HUDEP-2 (cell line): ENCODE measurements around the gene PON1.

Experiments used
- DNase-seq, 76 experiments: peaks; one replicate each; lab custom pipeline; 2025; ENCODE audit not compliant: unreplicated experiment in 76 of 76; lab: John Stamatoyannopoulos, UW

PON1 gene

DNA sequence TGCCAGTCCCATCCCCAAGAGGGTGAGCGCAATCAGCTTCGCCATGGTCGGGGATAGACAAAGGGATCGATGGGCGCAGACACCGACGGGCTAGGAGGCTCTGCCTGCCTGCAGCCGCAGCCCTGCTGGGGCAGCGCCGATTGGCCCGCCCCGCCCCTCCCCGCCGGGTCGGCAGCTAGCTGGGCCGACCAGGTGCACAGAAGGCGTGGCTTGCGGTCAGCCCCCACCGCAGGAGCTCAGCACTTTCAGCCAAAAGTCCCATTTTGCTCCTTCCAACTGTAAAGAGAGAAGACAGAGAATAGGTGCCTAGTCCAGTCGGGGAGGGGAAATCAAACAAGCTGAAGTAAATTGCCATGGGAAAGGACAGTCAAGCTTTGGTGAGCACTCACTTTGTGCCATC, at the start of gene PON1:
Gene PON1 (minus strand): TSS at position 102 of the 400 bp plus-strand sequence. CDS start 57 bp downstream, at position 45.
- no peak for DNase-seq

GRCh38 chr7:95373323-95373722, 49.0 kb upstream of the PON1 start:
- DNase-seq = no peak

GRCh38 chr7:95368235-95368634, 43.9 kb upstream of the PON1 start:
- no peak for DNase-seq

GRCh38 chr7:95367606-95368005, 43.3 kb upstream of the PON1 start:
- DNase-seq = no peak

- DNase-seq = no peak
These were observed 40.8 kb upstream of the PON1 start for GRCh38 chr7:95365151-95365550.

- no peak for DNase-seq
These were observed 33.3 kb upstream of the PON1 start for GRCh38 chr7:95357623-95358022.

- no peak for DNase-seq
These were observed 18.4 kb upstream of the PON1 start for GRCh38 chr7:95342642-95343307.

- DNase-seq = no peak
These were observed 17.7 kb upstream of the PON1 start for GRCh38 chr7:95342029-95342428.

- DNase-seq = no peak
These were observed 16.2 kb upstream of the PON1 start for GRCh38 chr7:95340491-95340890.

DNA sequence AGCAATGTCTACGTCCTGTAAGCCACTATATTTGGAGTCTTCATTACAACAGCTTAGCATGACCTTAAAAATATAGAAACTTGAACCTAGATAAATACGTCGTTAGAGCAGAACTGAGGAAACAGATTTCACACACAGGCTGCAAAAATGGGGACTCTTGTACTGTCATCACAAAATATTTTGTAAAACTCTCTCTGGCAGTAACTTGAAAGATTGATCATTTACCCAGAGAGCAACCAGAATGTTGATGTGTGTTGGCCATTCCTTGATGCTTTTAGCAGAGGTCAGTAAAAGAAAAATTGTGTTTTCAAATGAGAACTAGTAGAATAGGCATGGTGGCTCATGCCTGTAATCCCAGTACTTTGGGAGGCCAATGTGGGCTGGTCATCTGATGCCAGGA, 14.5 kb upstream of the PON1 start:
- DNase-seq = no peak

GRCh38 chr7:95335093-95335492, 10.8 kb upstream of the PON1 start:
- DNase-seq = no peak

- no peak for DNase-seq
These were observed 10.1 kb upstream of the PON1 start for GRCh38 chr7:95334447-95334846.

DNA sequence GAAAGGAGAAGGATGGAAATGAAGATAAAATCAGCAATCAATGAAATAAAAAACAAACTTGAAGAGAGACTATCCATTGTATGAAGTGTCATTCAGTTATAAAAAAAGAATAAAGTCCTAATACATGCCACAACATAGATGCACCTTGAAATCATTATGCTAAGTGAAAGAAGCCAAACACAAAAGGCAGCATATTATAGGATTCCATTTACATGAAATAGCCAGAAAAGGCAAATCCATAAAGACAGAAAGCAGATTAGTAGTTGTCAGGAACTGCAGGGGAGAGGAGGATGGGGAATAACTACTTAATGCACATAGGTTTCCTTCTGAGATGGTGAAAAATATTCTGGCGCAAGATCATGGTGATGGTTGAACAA, 6.6 kb upstream of the PON1 start:
- no peak for DNase-seq

DNA sequence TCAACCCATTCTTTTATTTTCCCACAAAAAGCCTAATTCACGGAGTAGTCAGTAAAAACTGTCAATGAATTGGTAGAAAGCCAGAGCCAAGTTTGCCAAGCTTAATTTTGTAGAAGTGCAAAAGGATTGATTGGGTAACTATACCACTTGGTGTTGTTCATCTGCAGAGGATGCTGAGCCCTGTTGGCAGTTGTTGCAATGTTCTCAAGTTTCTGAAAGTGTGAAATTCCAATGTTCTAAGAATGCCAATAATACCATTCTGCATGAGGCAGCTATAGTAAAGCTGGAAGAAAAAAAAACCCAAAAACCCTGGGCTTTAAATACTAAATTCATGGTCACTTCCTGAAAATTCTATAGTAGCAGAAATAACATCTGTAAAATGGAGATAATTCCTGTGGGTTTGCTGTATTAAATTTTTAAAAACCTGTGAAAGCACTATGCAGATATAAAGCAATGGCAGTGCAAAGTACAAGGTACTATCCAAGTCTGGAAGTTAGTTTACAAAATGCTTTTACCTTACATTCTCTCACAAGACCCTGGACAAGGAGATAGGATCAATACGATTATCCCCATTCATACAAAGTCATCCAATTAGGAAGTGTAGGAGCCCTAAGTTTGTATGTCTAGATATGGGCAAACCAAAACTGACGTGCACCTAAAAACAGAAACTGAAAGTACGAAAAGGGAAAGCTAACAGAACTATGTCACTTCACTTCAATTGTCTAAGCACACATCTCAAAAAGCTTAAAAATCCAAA, 6.0 kb upstream of the PON1 start:
- DNase-seq = peak in 2 of 76 experiments; percentile 6 to 11

DNA sequence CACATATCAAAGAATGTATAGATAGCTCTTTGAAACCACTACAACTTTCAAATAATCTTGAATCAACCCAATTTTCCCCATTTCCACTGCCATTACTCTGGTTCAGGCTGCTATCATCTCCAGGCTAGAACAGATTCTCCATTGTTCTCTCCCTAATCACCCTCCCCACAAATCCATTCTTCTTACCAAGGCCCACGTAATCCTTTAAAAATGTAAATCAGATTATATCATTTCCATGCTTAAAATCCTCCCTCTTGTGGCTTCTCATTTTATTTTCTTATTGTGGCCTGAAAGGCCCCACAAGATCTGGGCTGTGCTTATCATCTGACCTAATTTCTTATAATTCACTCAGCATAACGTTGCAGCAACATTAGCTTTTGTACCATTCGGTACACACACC, 3.0 kb upstream of the PON1 start:
- DNase-seq = no peak

DNA sequence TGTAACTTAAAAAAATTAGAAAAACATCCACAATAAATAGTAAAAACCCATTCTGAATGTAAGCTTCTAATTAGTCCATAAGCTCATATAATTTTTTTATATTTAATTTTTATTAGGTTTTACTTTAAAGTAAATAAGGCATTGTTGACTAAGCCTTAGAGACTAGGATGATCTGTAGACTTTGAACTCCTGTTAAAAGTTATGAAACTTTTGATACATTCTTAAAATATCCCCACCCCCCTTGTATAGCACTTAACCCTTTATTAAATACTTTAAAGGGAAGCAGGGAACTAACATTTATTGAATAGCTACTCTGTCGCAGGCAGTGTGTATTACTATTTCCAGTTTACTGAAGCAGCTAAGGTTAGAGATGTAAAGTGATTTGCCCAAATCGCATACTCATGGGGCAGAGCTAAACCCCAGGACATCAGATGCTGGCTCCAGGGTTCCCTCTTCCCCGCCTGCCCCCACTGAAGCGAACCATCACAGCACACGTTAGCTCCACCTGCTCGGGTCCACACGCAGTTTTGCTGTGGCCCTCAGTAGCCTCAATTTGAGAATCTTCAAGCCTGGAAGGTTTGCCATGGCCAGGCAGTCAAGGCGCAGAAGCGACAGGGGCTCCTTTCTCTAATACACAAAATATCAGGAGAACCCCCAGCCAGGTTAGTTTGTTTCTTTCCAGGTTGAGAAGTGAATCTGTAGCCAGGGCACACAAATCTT, 762 bp downstream of the PON1 start:
- no peak for DNase-seq

DNA sequence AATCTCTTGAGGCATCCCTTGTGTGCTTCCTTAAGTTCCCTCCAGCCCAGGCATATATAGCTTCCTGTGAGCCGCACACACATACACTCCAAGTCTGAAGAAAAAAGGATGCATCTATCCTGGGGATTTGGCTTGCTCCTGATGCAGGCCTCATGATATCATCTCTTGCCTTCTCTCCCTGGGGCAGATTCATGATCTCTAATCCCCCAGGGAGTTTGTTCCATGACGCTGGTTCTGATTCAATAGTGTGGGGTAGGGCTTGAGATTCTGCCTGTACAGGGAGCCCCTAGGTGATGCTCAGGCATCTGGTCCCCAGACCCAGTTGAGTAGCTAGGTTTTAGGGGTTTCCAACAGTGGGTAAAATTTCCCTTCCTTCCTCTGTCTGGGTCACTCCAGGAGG, 1.5 kb downstream of the PON1 start:
- DNase-seq = no peak

- no peak for DNase-seq
These were observed 1.9 kb downstream of the PON1 start for GRCh38 chr7:95322396-95322795.

DNA sequence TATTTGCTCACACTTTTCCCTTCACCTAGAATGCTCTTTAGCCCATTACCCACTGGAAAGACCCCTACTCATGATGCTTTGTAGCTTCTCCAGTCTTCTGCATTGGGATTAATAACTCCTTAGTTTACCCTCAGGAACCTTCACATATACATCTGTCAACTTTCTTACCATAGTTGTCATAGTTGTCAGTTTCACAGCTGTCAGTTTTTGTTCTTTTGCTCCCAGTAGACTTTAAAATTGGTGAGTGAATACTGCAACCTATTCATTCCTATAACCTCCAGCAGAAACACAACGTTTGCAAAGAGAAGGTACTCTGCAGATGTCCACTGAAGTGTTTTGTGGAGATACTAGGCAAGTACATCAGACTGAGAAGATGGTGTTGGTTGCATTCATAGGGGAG, 2.6 kb downstream of the PON1 start:
- no peak for DNase-seq

DNA sequence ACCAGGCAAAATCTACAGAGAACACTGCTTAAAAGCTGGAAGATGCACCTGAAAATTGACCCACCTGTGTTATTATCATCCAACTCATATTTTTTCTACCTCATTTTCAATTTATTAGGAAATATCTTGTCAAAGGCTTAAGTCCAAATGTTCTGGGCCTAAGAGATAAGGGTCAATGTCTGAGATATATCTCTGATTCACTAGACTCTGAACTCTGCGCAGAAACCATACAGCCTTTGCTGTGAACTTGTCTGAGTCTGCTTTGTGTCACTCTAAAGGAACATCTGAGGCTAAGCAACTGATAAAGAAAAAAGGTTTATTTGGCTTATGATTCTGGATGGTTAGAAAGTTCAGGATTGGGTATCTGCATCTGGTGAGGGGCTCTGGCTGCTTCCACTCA, 3.7 kb downstream of the PON1 start:
- no peak for DNase-seq

DNA sequence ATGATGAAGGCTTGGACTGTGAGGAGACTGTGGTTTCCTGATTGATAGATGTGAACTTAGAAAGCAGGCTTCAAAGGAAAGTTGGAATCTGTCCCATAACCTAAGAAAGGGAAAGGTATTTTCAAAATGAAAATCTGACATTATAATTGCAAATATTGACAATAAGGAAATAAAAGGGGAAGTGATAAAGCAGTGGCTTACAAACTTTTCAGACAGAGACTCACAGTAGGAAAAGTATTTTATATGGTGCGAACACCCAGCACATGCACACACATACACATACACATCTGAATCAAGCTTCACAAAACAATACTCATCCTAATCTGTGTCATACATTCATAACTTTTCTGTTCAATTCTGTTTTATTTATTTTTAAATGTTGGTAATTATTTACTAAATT, 4.8 kb downstream of the PON1 start:
- DNase-seq = no peak
